Ishikawa (cell line): Measurements from ENCODE around the gene AKR1E2.
A peak's percentile ranks its signal among the peaks of the same experiment; 100 is the strongest.

Source experiments
- CEBPB ChIP-seq: IDR thresholded peaks from 2 replicates; pipeline ENCODE4 v1.6.1; 2012
- CREB1 ChIP-seq: IDR thresholded peaks from 2 replicates; pipeline ENCODE4 v1.6.1; 2012; ENCODE audit warnings: low read depth
- EGR1 ChIP-seq: IDR thresholded peaks from 2 replicates; pipeline ENCODE4 v1.6.1; 2012
- EP300 ChIP-seq: IDR thresholded peaks from 2 replicates; pipeline ENCODE4 v1.6.1; 2012; ENCODE audit warnings: borderline replicate concordance
- FOXM1 ChIP-seq: IDR thresholded peaks from 2 replicates; pipeline ENCODE4 v1.6.1; 2012; ENCODE audit warnings: low read depth, borderline replicate concordance
- MAX ChIP-seq: IDR thresholded peaks from 2 replicates; pipeline ENCODE4 v1.6.1; 2012
- NFIC ChIP-seq: IDR thresholded peaks from 2 replicates; pipeline ENCODE4 v1.6.1; 2012
- RAD21 ChIP-seq: IDR thresholded peaks from 2 replicates; pipeline ENCODE4 v1.6.1; 2012; ENCODE audit warnings: low read depth
- REST ChIP-seq: IDR thresholded peaks from 2 replicates; pipeline ENCODE4 v1.6.1; 2012; ENCODE audit warnings: low read depth, mild to moderate bottlenecking
- TAF1 ChIP-seq: IDR thresholded peaks from 2 replicates; pipeline ENCODE4 v1.6.1; 2012; ENCODE audit warnings: low read depth, mild to moderate bottlenecking
- TCF12 ChIP-seq: IDR thresholded peaks from 2 replicates; pipeline ENCODE4 v1.6.1; 2012; ENCODE audit warnings: low read depth
- TEAD4 ChIP-seq: IDR thresholded peaks from 2 replicates; pipeline ENCODE4 v1.6.1; 2012
- USF1 ChIP-seq: IDR thresholded peaks from 2 replicates; pipeline ENCODE4 v1.6.1; 2012
- YY1 ChIP-seq: IDR thresholded peaks from 2 replicates; pipeline ENCODE4 v1.6.1; 2012; ENCODE audit warnings: low read depth
- ZBTB7A ChIP-seq: IDR thresholded peaks from 2 replicates; pipeline ENCODE4 v1.6.1; 2012; ENCODE audit warnings: low read depth

Gene AKR1E2

GRCh38 chr10:4848356-4849041, 22.5 kb downstream of the AKR1E2 start:
- TF ChIP-seq EP300 (no peak), TEAD4 (no peak), TCF12 (no peak), CREB1 (no peak), FOXM1 (no peak), NFIC (no peak), ZBTB7A (no peak), REST (no peak), TAF1 (no peak), YY1 (no peak)

- no peak for TF ChIP-seq FOXM1
- no peak for TF ChIP-seq MAX
- no peak for TF ChIP-seq USF1
- TF ChIP-seq RAD21, result no peak
- TF ChIP-seq EP300, result no peak
- no peak for TF ChIP-seq CEBPB
- TF ChIP-seq TAF1, result no peak
These were observed 23.0 kb downstream of the AKR1E2 start for GRCh38 chr10:4849042-4849402.

- TF ChIP-seq CEBPB (no peak), EGR1 (no peak), YY1 (0 out of 2 replicates have a peak, but pooled peaks have one; percentile 43), RAD21 (peak; percentile 99), CREB1 (0 out of 2 replicates have a peak, but pooled peaks have one; percentile 30), FOXM1 (0 out of 2 replicates have a peak, but pooled peaks have one; percentile 54)
These were observed 23.7 kb downstream of the AKR1E2 start for GRCh38 chr10:4849555-4850242.

- TF ChIP-seq TAF1 (no peak), ZBTB7A (no peak), YY1 (no peak), REST (no peak), FOXM1 (no peak)
These were observed 24.4 kb downstream of the AKR1E2 start for GRCh38 chr10:4850397-4850796.

GRCh38 chr10:4851176-4851575, 25.2 kb downstream of the AKR1E2 start:
- TF ChIP-seq EGR1, result no peak
- TF ChIP-seq RAD21, result no peak
- no peak for TF ChIP-seq CREB1

- TF ChIP-seq REST (no peak), FOXM1 (no peak), TEAD4 (no peak), ZBTB7A (no peak), CREB1 (no peak), RAD21 (no peak), TCF12 (no peak), CEBPB (no peak)
These were observed 25.8 kb downstream of the AKR1E2 start for GRCh38 chr10:4851846-4852245.
